Body of pancreas (tissue), 4 donors: ENCODE results near the gene DEFB132. TPM values are rescaled to one million over a fixed set of nuclear protein-coding genes. Genes with fewer than 3 reads are reported as not detected.
A peak's percentile ranks its signal among the peaks of the same experiment; 100 is the strongest.

ENCODE experiments used
- ATAC-seq: fragments of 150-250 bp; one replicate; pipeline ENCODE4 v1.9.1; 2016
- DNase-seq, 4 donors: peaks; one replicate each; pipeline ENCODE4 v3.0.0-alpha.2; 2019
- H3K27ac ChIP-seq, 4 donors: fragments of 200-600 bp; sonication (generic); 1 replicate in 3 of 4; 2 replicates in 1 of 4; pipeline versions ENCODE4 v1.5.1 to v1.6.1; 2016 to 2019; ENCODE audit warnings: mild to moderate bottlenecking in 1 of 4, mixed read lengths in 1 of 4, moderate library complexity in 1 of 4
- H3K27me3 ChIP-seq, 2 donors: fragments of 200-600 bp; sonication (generic); one replicate each; pipeline ENCODE4 v1.6.0; 2016; ENCODE audit warnings: mild to moderate bottlenecking in 1 of 2
- H3K36me3 ChIP-seq, 2 donors: fragments of 200-600 bp; sonication (generic); replicated peaks in 1 of 2; 2 replicates each; pipeline ENCODE4 v1.5.1; 2016; ENCODE audit warnings: low read depth in 2 of 2; ENCODE audit not compliant: insufficient read depth in 1 of 2
- H3K4me1 ChIP-seq: fragments of 200-600 bp; sonication (generic); one replicate; pipeline ENCODE4 v1.6.0; 2016
- H3K4me3 ChIP-seq, 2 donors: fragments of 200-600 bp; sonication (generic); 1 replicate in 1 of 2; 2 replicates in 1 of 2; pipeline ENCODE4 v1.5.1; 2016 to 2019
- H3K9me3 ChIP-seq, 3 donors: fragments of 200-600 bp; sonication (generic); 1 replicate in 2 of 3; 2 replicates in 1 of 3; pipeline ENCODE4 v1.5.1; 2016
- POLR2A ChIP-seq, 3 donors: fragments of 450-650 bp; IDR thresholded peaks; one replicate each; pipeline ENCODE4 v1.6.1; 2016; ENCODE audit warnings: antibody characterized with exemption in 3 of 3, mild to moderate bottlenecking in 2 of 3
- WGBS, 2 donors: methylation state at CpG; one replicate each; pipeline ENCODE4 v1.1.5; 2017; 5-methylcytosine and 5-hydroxymethylcytosine counted together
- intact Hi-C: fragments of 100-400 bp; cut with DNase I; formaldehyde crosslinking; loops from one replicate; pipeline ENCODE4 v1.15.1; 2023
- total RNA-seq, 2 donors: library from RNA; depleted of rRNA; stranded (reverse); fragments of >200 nt; gene quantifications; one replicate each; pipeline ENCODE4 v1.1.0, GENCODE V29; 2016
- TF ChIP-seq, protein P1 (sequence below), 7 experiments: fragments of 450-650 bp in 4 of 7; fragments of 200-600 bp in 3 of 7; sonication (generic) in 3 of 7; IDR thresholded peaks; one replicate each; pipeline ENCODE4 v1.5.1; 2016 to 2019; ENCODE audit warnings: antibody characterized with exemption in 7 of 7

DEFB132 gene
- total RNA-seq, 2 donors from 2014 or later: not detected

DNA sequence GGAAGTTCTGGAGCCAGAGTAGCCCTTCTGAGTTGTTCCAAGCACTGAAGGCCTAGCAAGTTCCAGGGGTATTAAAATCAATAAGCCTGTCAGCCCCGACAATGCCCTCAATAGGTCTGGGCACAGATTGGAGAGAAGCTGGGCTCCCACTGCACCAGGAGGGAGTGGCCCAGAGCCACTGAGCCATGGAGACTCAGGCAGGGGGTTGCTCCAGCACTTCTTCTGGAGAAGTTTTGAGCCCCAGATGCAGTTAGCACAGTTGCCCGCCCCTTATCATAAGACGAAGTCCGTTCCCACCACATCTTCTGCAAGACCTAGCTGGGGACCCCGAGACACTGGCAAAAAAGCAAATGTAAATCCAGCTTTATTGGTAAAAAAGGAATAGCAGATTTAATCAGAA, 13.0 kb downstream of the DEFB132 start:
- WGBS, 2 donors: 74 to 81% methylated on average over 5 of the region's 5 CpGs
- Histone ChIP-seq H3K9me3 (no peaks in the 10 kb centered on the region), H3K4me3 (no peak overlapping the region), H3K36me3 (no peaks in the 10 kb centered on the region), H3K27ac (no peak overlapping the region), H3K27me3 (no peaks in the 10 kb centered on the region), H3K4me1 (peaks cover 8% of the 10 kb centered on the region)
- ATAC-seq (no peak), DNase-seq (no peak)
- TF ChIP-seq POLR2A (IDR thresholded peaks at IDR 0.05): no peak
- TF ChIP-seq, protein P1, sequence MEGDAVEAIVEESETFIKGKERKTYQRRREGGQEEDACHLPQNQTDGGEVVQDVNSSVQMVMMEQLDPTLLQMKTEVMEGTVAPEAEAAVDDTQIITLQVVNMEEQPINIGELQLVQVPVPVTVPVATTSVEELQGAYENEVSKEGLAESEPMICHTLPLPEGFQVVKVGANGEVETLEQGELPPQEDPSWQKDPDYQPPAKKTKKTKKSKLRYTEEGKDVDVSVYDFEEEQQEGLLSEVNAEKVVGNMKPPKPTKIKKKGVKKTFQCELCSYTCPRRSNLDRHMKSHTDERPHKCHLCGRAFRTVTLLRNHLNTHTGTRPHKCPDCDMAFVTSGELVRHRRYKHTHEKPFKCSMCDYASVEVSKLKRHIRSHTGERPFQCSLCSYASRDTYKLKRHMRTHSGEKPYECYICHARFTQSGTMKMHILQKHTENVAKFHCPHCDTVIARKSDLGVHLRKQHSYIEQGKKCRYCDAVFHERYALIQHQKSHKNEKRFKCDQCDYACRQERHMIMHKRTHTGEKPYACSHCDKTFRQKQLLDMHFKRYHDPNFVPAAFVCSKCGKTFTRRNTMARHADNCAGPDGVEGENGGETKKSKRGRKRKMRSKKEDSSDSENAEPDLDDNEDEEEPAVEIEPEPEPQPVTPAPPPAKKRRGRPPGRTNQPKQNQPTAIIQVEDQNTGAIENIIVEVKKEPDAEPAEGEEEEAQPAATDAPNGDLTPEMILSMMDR (IDR thresholded peaks at IDR 0.05): no peak
- intact Hi-C loops: no loop called here

DNA sequence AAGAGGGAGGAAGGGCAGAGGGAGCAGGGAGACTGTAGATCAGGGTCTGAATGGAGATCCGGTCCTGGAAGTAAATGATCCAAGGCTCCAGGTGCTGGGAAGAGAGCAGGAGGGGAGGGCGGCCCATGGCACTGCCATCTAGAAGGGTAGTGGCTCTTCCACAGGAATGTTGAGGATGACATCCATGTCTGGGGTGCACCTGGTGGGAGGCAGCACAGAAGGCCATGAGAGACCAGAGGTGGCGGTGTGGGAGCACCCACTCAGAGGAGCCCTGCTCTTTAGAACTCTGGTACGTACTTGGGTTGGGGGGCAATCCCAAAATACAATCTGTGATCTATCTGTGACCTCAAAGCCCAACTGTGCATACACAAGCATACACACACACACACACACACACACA, 13.5 kb downstream of the DEFB132 start:
- H3K36me3 ChIP-seq: no peaks in the 10 kb centered on the region
- H3K4me1 ChIP-seq: peaks cover 8% of the 10 kb centered on the region
- no peak overlapping the region for H3K27ac ChIP-seq
- TF ChIP-seq, protein P1 (IDR thresholded peaks at IDR 0.05): no peak
- no peak for TF ChIP-seq POLR2A (IDR thresholded peaks at IDR 0.05)
- no peaks in the 10 kb centered on the region for H3K9me3 ChIP-seq
- no peaks in the 10 kb centered on the region for H3K27me3 ChIP-seq
- H3K4me3 ChIP-seq: no peak overlapping the region
- 83 to 88% methylated on average over 4 of the region's 4 CpGs for WGBS, 2 donors
- DNase-seq: no peak
- ATAC-seq: no peak
- intact Hi-C loops: no loop called here

DNA sequence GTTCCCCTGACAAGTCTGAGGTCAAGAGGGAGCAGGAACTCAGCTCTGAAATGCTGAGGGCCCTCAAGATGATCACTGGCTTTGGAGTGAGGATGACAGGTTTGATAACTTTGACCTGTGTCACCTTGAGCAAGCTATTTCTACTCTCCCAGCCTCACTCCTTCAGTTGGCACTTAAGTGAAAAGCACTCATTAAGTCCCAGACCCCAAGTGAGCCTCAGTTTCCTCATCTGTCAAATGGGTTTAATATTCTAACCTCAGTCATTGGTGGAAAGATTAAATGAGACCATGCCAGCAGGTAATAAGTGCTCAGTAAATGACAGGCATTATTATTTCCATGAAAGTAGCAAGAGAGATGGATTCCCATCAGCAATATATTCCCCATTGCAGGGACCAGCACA, 14.0 kb downstream of the DEFB132 start:
- intact Hi-C loops: no loop called here
- peaks cover 0 to under 1% of the 10 kb centered on the region in 2 donors for H3K36me3 ChIP-seq
- H3K27ac ChIP-seq: no peak overlapping the region
- DNase-seq: no peak
- H3K9me3 ChIP-seq: no peaks in the 10 kb centered on the region
- no peak for ATAC-seq
- no peak overlapping the region for H3K4me3 ChIP-seq
- peaks cover 8% of the 10 kb centered on the region for H3K4me1 ChIP-seq
- TF ChIP-seq, protein P1 (IDR thresholded peaks at IDR 0.05): no peak
- TF ChIP-seq POLR2A (IDR thresholded peaks at IDR 0.05): no peak
- H3K27me3 ChIP-seq: no peaks in the 10 kb centered on the region

DNA sequence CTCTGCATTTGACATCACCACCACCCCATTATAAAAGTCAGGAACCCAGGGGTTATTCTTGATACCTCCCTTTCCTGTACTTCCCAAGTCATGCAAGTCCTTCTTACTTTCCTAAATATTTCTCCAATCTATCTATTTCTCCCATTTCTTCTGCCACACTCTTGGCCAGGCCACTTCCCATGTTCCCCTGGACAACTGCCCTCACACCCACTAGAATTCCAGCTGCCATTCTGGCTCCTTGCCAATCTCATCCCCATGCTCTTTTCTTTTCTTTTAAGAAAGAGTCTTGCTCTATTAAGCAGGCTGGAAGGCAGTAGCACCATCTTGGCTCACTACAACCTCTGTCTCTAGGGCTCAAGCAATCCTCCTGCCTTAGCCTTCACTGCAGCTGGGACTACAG, 15.2 kb downstream of the DEFB132 start:
- TF ChIP-seq, protein P1 (IDR thresholded peaks at IDR 0.05): no peak
- no peak for TF ChIP-seq POLR2A (IDR thresholded peaks at IDR 0.05)
- intact Hi-C loops: no loop called here
- Histone ChIP-seq H3K27me3 (no peaks in the 10 kb centered on the region), H3K27ac (no peak overlapping the region), H3K36me3 (peaks cover 2 to 5% of the 10 kb centered on the region in 2 donors), H3K4me3 (no peak overlapping the region), H3K4me1 (no peaks in the 10 kb centered on the region), H3K9me3 (no peaks in the 10 kb centered on the region)
- ATAC-seq: no peak
- peak in 1 of 4 donors; percentile 27 for DNase-seq

DNA sequence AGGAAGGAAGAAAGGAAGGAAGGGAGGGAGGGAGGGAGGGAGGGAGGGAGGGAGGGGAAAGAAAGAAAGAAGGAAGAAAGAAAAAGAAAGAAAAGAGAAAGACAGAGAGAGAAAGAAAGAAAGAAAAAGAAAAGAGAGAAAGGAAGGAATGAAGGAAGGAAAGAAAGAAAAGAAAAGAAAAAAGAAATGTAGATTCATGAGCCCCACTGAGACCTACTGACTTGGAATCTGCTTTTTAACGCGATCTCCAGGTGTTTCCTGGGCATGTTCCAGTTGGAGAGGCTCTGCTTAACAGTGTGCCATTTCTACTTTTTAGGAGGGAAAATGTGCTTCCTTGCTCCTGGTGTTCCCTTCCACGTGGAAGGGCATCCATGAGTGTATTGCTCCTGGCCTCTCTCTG, 16.4 kb downstream of the DEFB132 start:
- Histone ChIP-seq H3K9me3 (no peaks in the 10 kb centered on the region), H3K27me3 (no peaks in the 10 kb centered on the region), H3K27ac (no peak overlapping the region), H3K4me1 (no peaks in the 10 kb centered on the region), H3K4me3 (no peak overlapping the region), H3K36me3 (peaks cover 2 to 5% of the 10 kb centered on the region in 2 donors)
- WGBS, 2 donors: 87% methylated on average over 3 of the region's 3 CpGs
- intact Hi-C loops: no loop called here
- ATAC-seq (no peak), DNase-seq (no peak)
- TF ChIP-seq, protein P1 (IDR thresholded peaks at IDR 0.05): no peak
- TF ChIP-seq POLR2A (IDR thresholded peaks at IDR 0.05): no peak
